ENCODE data around the gene IL1B. TPM values are rescaled to one million over a fixed set of nuclear protein-coding genes. Genes with fewer than 3 reads are reported as not detected.

The IL1B gene
- total and polyA plus RNA-seq, 4 donors: 0.25 to 3.1 (median 0.76) TPM

GRCh38 chr2:112870841-112871835, 34.6 kb upstream of the IL1B start:
- H3K27ac ChIP-seq (ENCODE audit: low read depth in 1 of 2, low read length in 2 of 2): no peak overlapping the region
- WGBS: 52% methylated on average over 9 of the region's 9 CpGs
- H3K4me1 ChIP-seq (ENCODE audit: control insufficient read depth in 4 of 4, insufficient read depth in 4 of 4, low read length in 3 of 4): peaks cover 0 to 7% (median 0%) of the 10 kb centered on the region in 4 donors
- no peaks in the 10 kb centered on the region for H3K36me3 ChIP-seq (ENCODE audit: control insufficient read depth in 4 of 4, insufficient read depth in 3 of 4, low read depth in 1 of 4, low read length in 3 of 4)
- DNase-seq (ENCODE audit: low spot score): no peak
- H3K4me3 ChIP-seq (ENCODE audit: low read depth in 1 of 3, low read length in 3 of 3): no peak overlapping the region
- TF ChIP-seq SP1 (IDR thresholded peaks at IDR 0.05) (peak; percentile 12), YY1 (IDR thresholded peaks at IDR 0.05) (no peak), CTCF (IDR thresholded peaks at IDR 0.05; ENCODE audit: low read depth, low read length, missing input control) (no peak), ZBTB33 (IDR thresholded peaks at IDR 0.05) (no peak), TAF1 (conservative IDR thresholded peaks at IDR 0.05) (no peak), HNF4A (conservative IDR thresholded peaks at IDR 0.05) (no peak)
- no peaks in the 10 kb centered on the region for H3K27me3 ChIP-seq (ENCODE audit: control insufficient read depth in 4 of 4, insufficient read depth in 4 of 4, low read length in 3 of 4)
- no peak overlapping the region for H3K9ac ChIP-seq (ENCODE audit: low read depth in 1 of 2, low read length in 2 of 2)
- H3K9me3 ChIP-seq (ENCODE audit: control insufficient read depth in 4 of 4, low read length in 3 of 4): no peaks in the 10 kb centered on the region

GRCh38 chr2:112869258-112869842, 32.8 kb upstream of the IL1B start:
- H3K4me1 ChIP-seq (ENCODE audit: control insufficient read depth in 4 of 4, insufficient read depth in 4 of 4, low read length in 3 of 4): peaks cover 0 to 7% (median 0%) of the 10 kb centered on the region in 4 donors
- no peaks in the 10 kb centered on the region for H3K27me3 ChIP-seq (ENCODE audit: control insufficient read depth in 4 of 4, insufficient read depth in 4 of 4, low read length in 3 of 4)
- no peak overlapping the region for H3K9ac ChIP-seq (ENCODE audit: low read depth in 1 of 2, low read length in 2 of 2)
- TF ChIP-seq TAF1 (conservative IDR thresholded peaks at IDR 0.05): no peak
- TF ChIP-seq RXRA (IDR thresholded peaks at IDR 0.05): no peak
- no peak for TF ChIP-seq CTCF (IDR thresholded peaks at IDR 0.05; ENCODE audit: low read depth, low read length, missing input control)
- TF ChIP-seq GABPA (IDR thresholded peaks at IDR 0.05 in 1 of 2, conservative IDR thresholded peaks at IDR 0.05 in 1 of 2): no peak
- TF ChIP-seq NR2F2 (IDR thresholded peaks at IDR 0.05): no peak
- TF ChIP-seq ZBTB33 (IDR thresholded peaks at IDR 0.05): no peak
- no peak for TF ChIP-seq MAX (IDR thresholded peaks at IDR 0.05)
- TF ChIP-seq HNF4A (conservative IDR thresholded peaks at IDR 0.05): no peak
- TF ChIP-seq EGR1 (IDR thresholded peaks at IDR 0.05; ENCODE audit: low read depth in 2 of 2): no peak
- TF ChIP-seq YY1 (IDR thresholded peaks at IDR 0.05): no peak
- TF ChIP-seq FOXA2 (IDR thresholded peaks at IDR 0.05): no peak
- no peak for TF ChIP-seq REST (IDR thresholded peaks at IDR 0.05)
- no peak for TF ChIP-seq RAD21 (IDR thresholded peaks at IDR 0.05)
- no peak for TF ChIP-seq JUND (IDR thresholded peaks at IDR 0.05)
- no peak overlapping the region for H3K4me3 ChIP-seq (ENCODE audit: low read depth in 1 of 3, low read length in 3 of 3)
- no peak overlapping the region for H3K27ac ChIP-seq (ENCODE audit: low read depth in 1 of 2, low read length in 2 of 2)
- DNase-seq (ENCODE audit: low spot score): peak; percentile 61
- no peaks in the 10 kb centered on the region for H3K36me3 ChIP-seq (ENCODE audit: control insufficient read depth in 4 of 4, insufficient read depth in 3 of 4, low read depth in 1 of 4, low read length in 3 of 4)
- H3K9me3 ChIP-seq (ENCODE audit: control insufficient read depth in 4 of 4, low read length in 3 of 4): no peaks in the 10 kb centered on the region
- WGBS: 69% methylated on average over 7 of the region's 7 CpGs
